Ovary (tissue), 9 donors: Measurements from ENCODE around the gene IL1RL1. TPM values are rescaled to one million over a fixed set of nuclear protein-coding genes. Genes with fewer than 3 reads are reported as not detected.

Source experiments
- DNase-seq, 5 donors: peaks; one replicate each; pipeline ENCODE4 v3.0.0-alpha.2; 2019 to 2020
- H3K27ac ChIP-seq, 2 donors: fragments of 200-600 bp; one replicate each; pipeline versions ENCODE4 v1.5.1 to v1.8.0; 2019 to 2022
- H3K27me3 ChIP-seq: fragments of 200-600 bp; one replicate; pipeline ENCODE4 v1.8.0; 2022
- H3K36me3 ChIP-seq: fragments of 200-600 bp; sonication (generic); one replicate; pipeline ENCODE4 v1.5.1; 2019
- H3K4me1 ChIP-seq: one replicate; pipeline ENCODE4 v1.8.1; 2013; ENCODE audit warnings: mild to moderate bottlenecking, moderate library complexity; ENCODE audit not compliant: insufficient read depth
- H3K4me3 ChIP-seq: fragments of 200-600 bp; sonication (generic); one replicate; pipeline ENCODE4 v1.5.1; 2017
- H3K9me3 ChIP-seq, 2 donors: fragments of 200-600 bp in 1 of 2; sonication (generic) in 1 of 2; one replicate each; pipeline versions ENCODE4 v1.5.1 to v1.8.1; 2013 to 2019; ENCODE audit warnings: mild to moderate bottlenecking in 1 of 2, moderate library complexity in 1 of 2
- CTCF ChIP-seq, 3 donors: fragments of 450-650 bp in 2 of 3; fragments of 200-600 bp in 1 of 3; IDR thresholded peaks; one replicate each; pipeline versions ENCODE4 v1.5.1 to v1.8.0; 2016 to 2022; ENCODE audit warnings: antibody characterized with exemption in 3 of 3, mild to moderate bottlenecking in 1 of 3
- EP300 ChIP-seq: sonication (generic); formaldehyde crosslinking; IDR thresholded peaks from one replicate; pipeline ENCODE4 v1.6.1; 2017; ENCODE audit warnings: antibody characterized with exemption
- POLR2A ChIP-seq: fragments of 450-650 bp; IDR thresholded peaks from one replicate; pipeline ENCODE4 v1.6.1; 2017; ENCODE audit warnings: antibody characterized with exemption, mild to moderate bottlenecking, moderate library complexity
- WGBS, 3 donors: extraction: QIAGEN DNeasy Blood & Tissue Kit in 1 of 3; methylation state at CpG; one replicate each; pipeline versions ENCODE4 v1.1.5 to v1.1.7; 2013 to 2017; 5-methylcytosine and 5-hydroxymethylcytosine counted together
- intact Hi-C, 4 donors: fragments of 100-400 bp; cut with DNase I; formaldehyde crosslinking; loops; one replicate each; pipeline versions ENCODE4 v1.11.0 to v1.15.1; 2022 to 2023
- polyA plus RNA-seq, 2 donors: library from polyadenylated mRNA; stranded (reverse); fragments of 200-250 nt in 1 of 2; fragments of 350-450 nt in 1 of 2; fragmentation: Illumina TruSeq in 1 of 2; extraction: RNeasy Lipid Tissue Mini Kit (QIAGEN cat#74804) in 1 of 2; gene quantifications; one replicate each; pipeline ENCODE4 v1.2.3, GENCODE V29; 2013 to 2014
- total RNA-seq, 7 donors: library from RNA; depleted of rRNA in 2 of 7; stranded (reverse); fragments of >200 nt in 2 of 7; fragmentation: NEBNext Ultra II Directional in 3 of 7; extraction: Animal tissue kit (Norgen Biotek cat#: 25700) in 3 of 7; gene quantifications; one replicate each; pipeline versions ENCODE4 v1.1.0 to v1.2.4, GENCODE V29; 2016 to 2023
- donor health status: DM: no; HTN: no; CAD: no; lungs with moderate emphysema.
- donor health status: DM: no; HTN: no; CAD: no.
- donor health status: Bipolar disorder and iron deficiency.
- donor health status: DM: yes; HTN: yes; CAD: no.
- donor health status: DM: no; HTN: no; CAD: no.
- donor health status: DM: yes; HTN: yes; CAD: no.

Gene IL1RL1
- total and polyA plus RNA-seq, 9 donors, result 0.36 to 2.3 (median 1.9) TPM; not detected in 1

- Histone ChIP-seq H3K4me3 (no peak overlapping the region), H3K9me3 (no peaks in the 10 kb centered on the region), H3K27ac (no peak overlapping the region), H3K36me3 (no peaks in the 10 kb centered on the region), H3K27me3 (no peaks in the 10 kb centered on the region), H3K4me1 (no peaks in the 10 kb centered on the region)
- no peak for TF ChIP-seq POLR2A
- no peak for TF ChIP-seq CTCF (IDR thresholded peaks at IDR 0.05)
- TF ChIP-seq EP300, result no peak
- DNase-seq, result no peak
- 36 to 65% (median 45%) methylated on average over 2 of the region's 2 CpGs for WGBS, 3 donors
- intact Hi-C loops, result no loop called here
Observed at GRCh38 chr2:102304268-102304667, 7.1 kb upstream of the IL1RL1 start.

GRCh38 chr2:102304711-102305611 lies 6.4 kb upstream of the IL1RL1 start:
- Histone ChIP-seq H3K27ac (no peak overlapping the region), H3K4me3 (no peak overlapping the region), H3K9me3 (no peaks in the 10 kb centered on the region), H3K36me3 (no peaks in the 10 kb centered on the region), H3K27me3 (no peaks in the 10 kb centered on the region), H3K4me1 (no peaks in the 10 kb centered on the region)
- 63 to 66% (median 64%) methylated on average over 11 of the region's 11 CpGs for WGBS, 3 donors
- intact Hi-C loops, result no loop called here
- DNase-seq, result no peak
- TF ChIP-seq POLR2A (no peak), CTCF (IDR thresholded peaks at IDR 0.05) (no peak), EP300 (no peak)

GRCh38 chr2:102306125-102306524 lies 5.2 kb upstream of the IL1RL1 start:
- H3K27ac ChIP-seq, result no peak overlapping the region
- DNase-seq, result no peak
- H3K9me3 ChIP-seq, result no peaks in the 10 kb centered on the region
- no peak for TF ChIP-seq EP300
- TF ChIP-seq CTCF (IDR thresholded peaks at IDR 0.05), result no peak
- no peak for TF ChIP-seq POLR2A
- no peaks in the 10 kb centered on the region for H3K27me3 ChIP-seq
- 47 to 81% (median 49%) methylated on average over 1 of the region's 1 CpG for WGBS, 3 donors
- no peaks in the 10 kb centered on the region for H3K36me3 ChIP-seq
- no peaks in the 10 kb centered on the region for H3K4me1 ChIP-seq
- intact Hi-C loops, result no loop called here
- no peak overlapping the region for H3K4me3 ChIP-seq

GRCh38 chr2:102313025-102313424 lies 1.7 kb downstream of the IL1RL1 start:
- intact Hi-C loops, result no loop called here
- DNase-seq, result no peak
- WGBS, 3 donors, result 78 to 82% (median 79%) methylated on average over 2 of the region's 2 CpGs

More at GRCh38 chr2:102313025-102313424, 1.7 kb downstream of the IL1RL1 start:
- TF ChIP-seq POLR2A, result no peak
- TF ChIP-seq EP300, result no peak
- no peak for TF ChIP-seq CTCF (IDR thresholded peaks at IDR 0.05)
- H3K4me1 ChIP-seq, result no peaks in the 10 kb centered on the region
- H3K27ac ChIP-seq, result no peak overlapping the region
- no peak overlapping the region for H3K4me3 ChIP-seq
- H3K36me3 ChIP-seq, result no peaks in the 10 kb centered on the region
- no peaks in the 10 kb centered on the region for H3K9me3 ChIP-seq
- H3K27me3 ChIP-seq, result no peaks in the 10 kb centered on the region
